ENCODE results near the gene SHROOM1.

The SHROOM1 gene

DNA sequence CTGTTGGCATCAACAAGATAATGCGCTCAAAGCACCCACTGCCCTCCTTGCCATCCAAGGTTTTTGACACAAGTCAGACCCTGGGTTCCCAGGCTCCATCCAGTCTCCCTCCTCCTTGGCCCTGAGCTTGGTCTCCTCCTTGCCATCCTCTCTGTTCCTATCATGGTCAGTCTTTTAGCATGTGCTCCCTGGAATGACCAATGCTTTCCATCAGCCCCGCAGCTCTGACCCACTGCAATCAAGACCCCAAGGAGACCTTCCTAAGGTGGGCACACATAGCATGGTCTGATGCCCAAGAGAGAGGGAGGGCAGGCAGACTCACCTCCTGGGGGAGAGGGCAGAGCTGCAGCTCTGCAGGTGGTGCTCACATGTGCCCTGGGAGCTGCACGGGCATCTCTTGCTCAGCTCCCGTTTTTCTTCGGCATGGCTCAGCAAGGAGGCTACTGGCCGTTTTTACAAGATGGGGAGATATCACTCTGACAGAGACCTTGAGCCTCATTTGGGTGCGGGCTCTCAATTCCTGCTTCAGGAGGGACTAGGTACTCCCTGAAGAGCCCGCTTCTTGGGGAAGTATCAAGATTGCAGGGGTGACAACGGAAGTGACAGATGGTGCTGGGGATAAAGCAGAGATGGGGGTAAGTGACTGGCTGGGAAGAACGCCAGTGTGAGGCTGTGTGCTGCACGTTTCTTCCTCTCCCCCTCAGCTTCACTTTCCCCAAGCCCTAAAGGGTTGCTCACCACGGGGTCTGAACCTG, 56.7 kb downstream of the SHROOM1 start:
- no peak for DNase-seq (ENCODE audit: low read depth)
- H3K4me3 ChIP-seq (ENCODE audit: low read depth, low read length) = no peak overlapping the region
- no peak for TF ChIP-seq POLR2A (IDR thresholded peaks at IDR 0.05; ENCODE audit: extremely low read depth, insufficient read length)
- no peak for TF ChIP-seq CTCF (IDR thresholded peaks at IDR 0.05; ENCODE audit: low read depth, low read length)
- TF ChIP-seq MYC (IDR thresholded peaks at IDR 0.05; ENCODE audit: low read depth, low read length) = no peak
- TF ChIP-seq, protein P1, sequence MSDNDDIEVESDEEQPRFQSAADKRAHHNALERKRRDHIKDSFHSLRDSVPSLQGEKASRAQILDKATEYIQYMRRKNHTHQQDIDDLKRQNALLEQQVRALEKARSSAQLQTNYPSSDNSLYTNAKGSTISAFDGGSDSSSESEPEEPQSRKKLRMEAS (IDR thresholded peaks at IDR 0.05; ENCODE audit: low read depth, low read length) = no peak

DNA sequence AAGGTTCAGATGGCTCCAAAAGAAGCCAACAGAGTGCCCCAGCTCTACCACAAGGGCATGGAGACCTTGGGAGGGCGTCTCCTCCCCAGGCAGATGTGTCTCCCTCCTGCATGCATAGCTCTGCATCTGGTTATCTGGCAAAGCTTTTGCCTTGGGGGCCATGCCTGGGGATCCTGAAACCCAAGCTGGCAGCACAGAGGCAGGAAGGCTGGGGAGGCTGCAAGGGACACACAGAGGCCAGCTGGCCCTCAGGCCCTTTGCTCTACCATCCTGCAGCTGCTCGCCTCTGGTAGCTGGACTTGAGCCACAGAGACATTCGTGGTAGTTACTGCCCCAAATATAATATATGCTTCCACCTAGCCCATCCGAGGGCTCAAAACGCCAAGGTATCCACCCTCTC, 57.3 kb downstream of the SHROOM1 start:
- TF ChIP-seq, protein P1 (IDR thresholded peaks at IDR 0.05; ENCODE audit: low read depth, low read length) = no peak
- TF ChIP-seq MYC (IDR thresholded peaks at IDR 0.05; ENCODE audit: low read depth, low read length) (no peak), POLR2A (IDR thresholded peaks at IDR 0.05; ENCODE audit: extremely low read depth, insufficient read length) (no peak), CTCF (IDR thresholded peaks at IDR 0.05; ENCODE audit: low read depth, low read length) (no peak)
- no peak for DNase-seq (ENCODE audit: low read depth)
- H3K4me3 ChIP-seq (ENCODE audit: low read depth, low read length) = no peak overlapping the region

GRCh38 chr5:132772291-132773070, 58.0 kb downstream of the SHROOM1 start:
- no peak for TF ChIP-seq MYC (IDR thresholded peaks at IDR 0.05; ENCODE audit: low read depth, low read length)
- no peak for TF ChIP-seq POLR2A (IDR thresholded peaks at IDR 0.05; ENCODE audit: extremely low read depth, insufficient read length)
- TF ChIP-seq, protein P1 (IDR thresholded peaks at IDR 0.05; ENCODE audit: low read depth, low read length) = no peak
- no peak for TF ChIP-seq CTCF (IDR thresholded peaks at IDR 0.05; ENCODE audit: low read depth, low read length)
- no peak for DNase-seq (ENCODE audit: low read depth)
- H3K4me3 ChIP-seq (ENCODE audit: low read depth, low read length) = no peak overlapping the region
